ENCODE data around the gene SMIM7. TPM values are rescaled to one million over a fixed set of nuclear protein-coding genes. Genes with fewer than 3 reads are reported as not detected.

SMIM7 gene
- total RNA-seq, 2 donors from 2014 or later = 52.9 to 53.6 TPM

DNA sequence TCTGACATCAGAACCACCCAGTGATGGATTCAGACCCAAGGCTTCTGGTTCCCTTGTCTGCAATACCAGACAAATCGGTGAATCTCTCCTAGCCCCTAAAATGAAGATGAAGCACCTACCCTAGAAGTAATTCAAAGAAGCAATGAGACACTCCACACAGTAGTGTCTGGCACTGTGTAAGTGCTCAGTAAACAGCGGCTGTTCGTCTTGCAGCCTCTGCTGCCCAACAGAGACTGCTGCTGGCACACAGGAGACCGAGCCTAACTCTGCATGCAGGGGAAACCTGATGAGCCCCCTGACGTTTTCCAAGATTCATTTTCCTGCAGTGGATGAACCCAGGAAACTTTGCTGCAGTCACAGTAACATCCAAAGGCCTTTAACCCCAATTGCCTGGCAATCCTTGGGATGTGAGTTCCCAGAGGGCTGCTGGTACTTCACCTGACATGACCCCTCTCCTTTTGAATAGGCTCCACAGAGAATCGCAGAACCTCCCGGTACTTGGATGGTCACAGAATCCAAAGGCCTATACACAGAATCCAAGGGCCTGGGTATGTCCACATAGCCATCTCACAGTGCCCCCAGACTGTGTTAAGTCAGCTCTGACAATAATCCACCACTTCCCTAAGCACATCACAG is 38.7 kb downstream of the SMIM7 start:
- no peak overlapping the region for H3K27ac Mint-ChIP-seq
- H3K4me3 Mint-ChIP-seq = no peak overlapping the region
- H3K36me3 Mint-ChIP-seq (ENCODE audit: low read depth) = peaks cover 35% of the 10 kb centered on the region
- no peak for ATAC-seq (replicated peaks)
- H3K9me3 Mint-ChIP-seq = no peaks in the 10 kb centered on the region
- H3K4me1 Mint-ChIP-seq = peaks cover 50% of the 10 kb centered on the region
- H3K27me3 Mint-ChIP-seq = no peaks in the 10 kb centered on the region

DNA sequence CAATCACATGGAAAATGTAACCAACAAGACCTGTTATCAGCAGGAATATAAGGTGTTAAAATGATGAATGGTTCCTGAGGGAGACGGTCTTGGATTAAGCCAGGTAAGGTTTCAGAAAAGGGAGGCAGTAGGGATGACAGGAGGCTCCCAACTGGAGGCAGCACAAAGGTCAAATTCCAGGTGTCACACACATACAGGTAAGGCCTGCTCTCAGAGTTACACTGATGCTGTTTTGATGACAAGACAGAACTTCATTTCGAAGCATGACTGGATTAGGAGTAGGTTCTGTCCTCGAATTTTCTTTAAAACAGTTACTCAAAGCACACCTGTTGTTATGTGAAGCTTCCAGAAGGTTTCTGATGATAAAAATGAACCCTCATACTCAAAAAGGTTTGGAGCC is 39.4 kb downstream of the SMIM7 start:
- H3K4me3 Mint-ChIP-seq = no peak overlapping the region
- ATAC-seq (replicated peaks) = no peak
- H3K36me3 Mint-ChIP-seq (ENCODE audit: low read depth) = peaks cover 28% of the 10 kb centered on the region
- H3K9me3 Mint-ChIP-seq = no peaks in the 10 kb centered on the region
- H3K27ac Mint-ChIP-seq = no peak overlapping the region
- H3K27me3 Mint-ChIP-seq = no peaks in the 10 kb centered on the region
- peaks cover 49% of the 10 kb centered on the region for H3K4me1 Mint-ChIP-seq

GRCh38 chr19:16620018-16620417 is 39.9 kb downstream of the SMIM7 start:
- Mint-ChIP-seq H3K9me3 (no peaks in the 10 kb centered on the region), H3K27ac (no peak overlapping the region), H3K36me3 (ENCODE audit: low read depth) (peaks cover 22% of the 10 kb centered on the region), H3K4me1 (peaks cover 47% of the 10 kb centered on the region), H3K4me3 (no peak overlapping the region), H3K27me3 (no peaks in the 10 kb centered on the region)
- no peak for ATAC-seq (replicated peaks)

DNA sequence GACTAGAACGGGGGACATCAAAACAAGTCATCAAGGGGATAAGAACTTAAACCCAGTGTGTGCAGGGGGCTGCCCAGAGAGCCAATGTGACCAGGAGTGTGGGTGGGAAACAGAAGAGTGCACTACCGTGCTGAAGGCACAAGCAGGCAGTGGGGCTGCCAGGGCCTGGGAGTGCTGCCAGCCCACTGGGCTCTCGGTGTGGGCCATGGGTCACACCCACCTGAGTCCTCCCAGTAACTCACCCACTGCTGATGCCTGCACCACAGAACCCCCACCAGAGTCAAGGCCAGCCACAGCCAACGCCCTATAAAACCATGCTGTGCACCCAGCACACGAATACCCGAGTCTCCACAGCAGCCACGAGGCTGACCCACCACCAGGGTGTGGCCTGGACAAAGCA is 40.5 kb downstream of the SMIM7 start:
- peaks cover 16% of the 10 kb centered on the region for H3K36me3 Mint-ChIP-seq (ENCODE audit: low read depth)
- peak overlapping the region; percentile 70 for H3K27ac Mint-ChIP-seq
- no peaks in the 10 kb centered on the region for H3K27me3 Mint-ChIP-seq
- no peak overlapping the region for H3K4me3 Mint-ChIP-seq
- H3K9me3 Mint-ChIP-seq = no peaks in the 10 kb centered on the region
- peaks cover 48% of the 10 kb centered on the region for H3K4me1 Mint-ChIP-seq
- no peak for ATAC-seq (replicated peaks)

DNA sequence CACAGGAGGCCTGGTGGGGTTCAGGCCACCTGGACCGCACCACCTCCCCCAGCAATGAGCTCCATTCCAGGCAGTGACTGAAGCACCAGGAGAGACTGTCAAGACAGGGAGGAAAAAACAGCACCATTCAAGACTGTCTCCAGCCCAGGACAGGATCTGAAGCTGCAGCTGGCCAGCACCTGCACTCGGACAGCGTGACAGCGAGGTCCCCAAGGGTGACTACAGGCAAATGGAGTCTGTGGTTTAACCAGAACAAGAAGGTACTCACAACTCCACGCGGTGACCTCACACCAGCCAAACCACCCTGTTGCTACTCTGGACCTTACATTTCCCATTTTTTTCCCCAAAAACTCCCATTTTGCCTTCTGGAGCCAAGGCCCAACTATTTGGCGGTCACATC is 41.7 kb downstream of the SMIM7 start:
- Mint-ChIP-seq H3K27ac (peak overlapping the region; percentile 70), H3K27me3 (no peaks in the 10 kb centered on the region), H3K36me3 (ENCODE audit: low read depth) (peaks cover 9% of the 10 kb centered on the region), H3K9me3 (no peaks in the 10 kb centered on the region), H3K4me1 (peaks cover 45% of the 10 kb centered on the region), H3K4me3 (no peak overlapping the region)
- no peak for ATAC-seq (replicated peaks)

GRCh38 chr19:16615808-16616207 is 44.1 kb downstream of the SMIM7 start:
- no peak overlapping the region for H3K4me3 Mint-ChIP-seq
- H3K27ac Mint-ChIP-seq = no peak overlapping the region
- no peaks in the 10 kb centered on the region for H3K9me3 Mint-ChIP-seq
- peak; percentile 38 for ATAC-seq (replicated peaks)
- no peaks in the 10 kb centered on the region for H3K27me3 Mint-ChIP-seq
- peaks cover 46% of the 10 kb centered on the region for H3K4me1 Mint-ChIP-seq
- peaks cover 5% of the 10 kb centered on the region for H3K36me3 Mint-ChIP-seq (ENCODE audit: low read depth)

DNA sequence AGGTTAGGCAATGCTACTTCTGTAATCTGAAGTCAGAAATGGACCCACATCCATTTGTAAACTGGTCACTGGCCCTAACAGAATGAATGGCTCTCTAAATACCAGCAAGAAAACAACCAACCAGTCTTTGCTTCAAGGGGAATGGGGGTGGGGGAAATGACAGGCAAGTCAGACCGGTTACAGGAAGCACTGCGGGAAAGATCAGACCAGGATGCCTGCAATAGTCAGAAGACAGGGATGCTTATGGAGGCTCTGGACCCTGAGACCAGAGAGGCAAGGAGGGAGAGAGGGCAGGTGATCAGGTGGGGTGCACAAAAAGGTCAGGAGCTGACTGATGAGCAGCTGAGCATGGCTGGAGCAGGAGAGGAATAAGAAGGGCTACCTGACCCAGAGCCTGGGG is 45.0 kb downstream of the SMIM7 start:
- ATAC-seq (replicated peaks) = no peak
- H3K27ac Mint-ChIP-seq = peak overlapping the region; percentile 54
- H3K9me3 Mint-ChIP-seq = no peaks in the 10 kb centered on the region
- no peaks in the 10 kb centered on the region for H3K27me3 Mint-ChIP-seq
- H3K4me3 Mint-ChIP-seq = peak overlapping the region; percentile 15
- H3K4me1 Mint-ChIP-seq = peaks cover 48% of the 10 kb centered on the region
- peaks cover 5% of the 10 kb centered on the region for H3K36me3 Mint-ChIP-seq (ENCODE audit: low read depth)

- Mint-ChIP-seq H3K27me3 (no peaks in the 10 kb centered on the region), H3K36me3 (ENCODE audit: low read depth) (peaks cover 5% of the 10 kb centered on the region), H3K4me1 (peaks cover 44% of the 10 kb centered on the region), H3K4me3 (no peak overlapping the region), H3K27ac (no peak overlapping the region), H3K9me3 (no peaks in the 10 kb centered on the region)
- ATAC-seq (replicated peaks) = no peak
Observed at GRCh38 chr19:16613841-16614240, 46.1 kb downstream of the SMIM7 start.

DNA sequence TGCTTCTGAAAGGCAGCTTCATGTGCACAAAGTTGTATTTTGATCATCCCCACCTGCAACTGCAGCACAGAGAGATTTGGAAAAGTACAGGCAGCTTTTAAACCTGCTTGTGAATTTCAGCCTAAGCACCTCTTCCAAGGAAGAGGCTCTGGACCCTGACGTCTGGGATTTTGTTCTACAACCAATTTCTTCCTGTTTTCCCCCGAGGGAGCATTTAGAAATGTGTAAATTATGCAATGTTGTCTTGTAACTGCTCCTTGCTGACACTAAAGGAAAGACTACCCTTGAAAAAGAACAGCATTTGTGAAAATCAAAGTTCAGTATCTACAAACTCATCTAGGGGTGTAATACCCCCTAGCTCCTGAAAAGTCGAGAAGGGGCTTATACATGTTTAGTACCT is 47.3 kb downstream of the SMIM7 start:
- H3K9me3 Mint-ChIP-seq = no peaks in the 10 kb centered on the region

DNA sequence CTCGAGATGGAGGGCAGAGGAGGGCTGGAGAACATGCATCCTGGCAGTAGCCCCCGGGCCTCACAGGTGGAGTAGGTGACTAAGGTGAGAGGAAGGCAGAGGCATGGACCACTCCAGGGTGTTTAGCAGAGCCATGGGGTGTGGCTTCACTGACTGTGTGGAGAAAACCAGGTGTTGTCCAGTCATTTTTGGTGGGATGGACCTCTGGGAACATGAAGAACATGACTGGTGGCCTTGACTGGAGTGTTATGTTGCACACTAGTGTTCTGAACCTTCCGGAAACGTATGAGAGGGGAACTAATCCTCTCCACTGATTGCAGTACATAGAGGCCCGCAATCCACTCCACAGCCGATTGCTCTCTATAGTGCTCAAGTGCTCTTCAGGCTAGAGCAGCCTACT is 48.8 kb downstream of the SMIM7 start:
- Mint-ChIP-seq H3K4me1 (peaks cover 35% of the 10 kb centered on the region), H3K27me3 (no peaks in the 10 kb centered on the region), H3K9me3 (no peaks in the 10 kb centered on the region), H3K4me3 (no peak overlapping the region), H3K36me3 (ENCODE audit: low read depth) (peaks cover 11% of the 10 kb centered on the region), H3K27ac (peak overlapping the region; percentile 35)
- no peak for ATAC-seq (replicated peaks)

More for the DNA sequence above, 47.3 kb downstream of the SMIM7 start:
- Mint-ChIP-seq H3K27ac (no peak overlapping the region), H3K27me3 (no peaks in the 10 kb centered on the region), H3K36me3 (ENCODE audit: low read depth) (peaks cover 11% of the 10 kb centered on the region), H3K4me1 (peaks cover 50% of the 10 kb centered on the region), H3K4me3 (no peak overlapping the region)
- ATAC-seq (replicated peaks) = no peak

DNA sequence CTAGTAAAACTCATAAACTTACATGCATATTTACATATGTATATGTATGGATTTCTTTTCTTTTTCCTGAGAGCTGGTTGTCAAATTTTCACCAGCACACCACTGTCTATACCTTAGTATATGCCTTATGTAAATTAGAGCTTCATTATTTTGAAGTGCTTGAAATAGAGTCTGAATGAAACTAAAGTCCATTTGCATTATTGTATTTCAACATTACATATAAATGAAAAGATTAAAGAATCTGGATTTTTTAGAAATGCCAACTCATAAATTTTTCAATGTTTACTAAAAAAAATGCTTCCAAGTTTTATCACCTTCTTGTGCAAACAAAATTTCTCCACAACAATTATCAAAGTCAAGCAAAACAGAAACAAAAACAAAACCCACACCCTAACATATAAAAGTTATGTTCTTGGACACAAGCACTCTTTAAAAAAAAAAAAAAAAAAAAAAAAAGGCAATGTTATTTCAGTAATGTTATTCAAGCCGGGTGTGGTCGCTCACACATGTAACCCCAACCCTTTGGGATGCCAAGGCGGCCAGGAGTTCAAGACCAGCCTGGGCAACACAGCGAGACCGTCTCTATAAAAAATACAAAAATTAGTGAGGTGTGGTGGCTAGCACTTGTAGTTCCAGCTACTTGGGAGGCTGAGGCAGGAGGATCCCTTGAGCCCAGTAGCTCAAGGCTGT is 50.3 kb downstream of the SMIM7 start:
- H3K27me3 Mint-ChIP-seq = no peaks in the 10 kb centered on the region
- ATAC-seq (replicated peaks) = no peak
- no peaks in the 10 kb centered on the region for H3K9me3 Mint-ChIP-seq
- no peak overlapping the region for H3K4me3 Mint-ChIP-seq
- H3K36me3 Mint-ChIP-seq (ENCODE audit: low read depth) = peaks cover 19% of the 10 kb centered on the region
- H3K4me1 Mint-ChIP-seq = peaks cover 33% of the 10 kb centered on the region
- H3K27ac Mint-ChIP-seq = no peak overlapping the region

- ATAC-seq (replicated peaks) = peak; percentile 92
- Mint-ChIP-seq H3K4me3 (peak overlapping the region; percentile 37), H3K27ac (peak overlapping the region; percentile 63), H3K4me1 (peaks cover 38% of the 10 kb centered on the region), H3K27me3 (no peaks in the 10 kb centered on the region), H3K9me3 (no peaks in the 10 kb centered on the region), H3K36me3 (ENCODE audit: low read depth) (peaks cover 19% of the 10 kb centered on the region)
Observed at GRCh38 chr19:16608290-16608739, 51.6 kb downstream of the SMIM7 start.

DNA sequence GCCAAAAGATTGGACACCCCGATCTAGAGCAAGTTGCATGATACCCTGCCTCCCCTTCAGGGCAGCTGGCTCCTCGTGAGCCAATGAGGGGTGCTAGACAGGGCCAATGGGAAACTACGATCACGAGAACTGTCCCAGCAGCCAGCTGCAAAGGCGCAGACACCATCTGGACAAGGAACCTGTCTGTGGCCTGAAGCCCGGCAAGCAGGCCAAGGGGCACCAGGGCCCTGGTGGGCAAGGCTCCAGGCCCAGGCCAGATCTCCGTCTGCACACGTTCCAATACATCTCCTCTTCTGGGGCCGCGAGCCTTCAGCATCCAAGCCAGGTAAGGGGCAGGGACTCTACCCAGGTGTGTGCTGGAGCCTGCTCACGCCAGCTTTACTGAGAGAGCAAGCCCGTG is 52.1 kb downstream of the SMIM7 start:
- Mint-ChIP-seq H3K4me3 (peak overlapping the region; percentile 37), H3K27ac (peak overlapping the region; percentile 63), H3K4me1 (peaks cover 38% of the 10 kb centered on the region), H3K27me3 (no peaks in the 10 kb centered on the region), H3K36me3 (ENCODE audit: low read depth) (peaks cover 19% of the 10 kb centered on the region), H3K9me3 (no peaks in the 10 kb centered on the region)
- ATAC-seq (replicated peaks) = no peak

- peaks cover 19% of the 10 kb centered on the region for H3K36me3 Mint-ChIP-seq (ENCODE audit: low read depth)
- H3K4me3 Mint-ChIP-seq = no peak overlapping the region
- no peak for ATAC-seq (replicated peaks)
- peak overlapping the region; percentile 57 for H3K27ac Mint-ChIP-seq
- H3K9me3 Mint-ChIP-seq = no peaks in the 10 kb centered on the region
- peaks cover 33% of the 10 kb centered on the region for H3K4me1 Mint-ChIP-seq
- no peaks in the 10 kb centered on the region for H3K27me3 Mint-ChIP-seq
Observed at GRCh38 chr19:16605553-16605994, 54.4 kb downstream of the SMIM7 start.

GRCh38 chr19:16605115-16605514 is 54.8 kb downstream of the SMIM7 start:
- Mint-ChIP-seq H3K4me1 (peaks cover 31% of the 10 kb centered on the region), H3K36me3 (ENCODE audit: low read depth) (peaks cover 19% of the 10 kb centered on the region), H3K27ac (peak overlapping the region; percentile 57), H3K4me3 (no peak overlapping the region), H3K9me3 (no peaks in the 10 kb centered on the region), H3K27me3 (no peaks in the 10 kb centered on the region)
- ATAC-seq (replicated peaks) = no peak
